Prostate gland (tissue), 2 donors: Measurements from ENCODE around the gene ROR1. TPM values are rescaled to one million over a fixed set of nuclear protein-coding genes. Genes with fewer than 3 reads are reported as not detected.

Experiments used
- DNase-seq: peaks from one replicate; pipeline ENCODE4 v3.0.0-alpha.2; 2019; ENCODE audit warnings: low spot score
- H3K27ac ChIP-seq, 2 donors: fragments of 200-600 bp; sonication (generic); 2 replicates each; pipeline ENCODE4 v1.5.1; 2017 to 2019
- H3K27me3 ChIP-seq: fragments of 200-600 bp; sonication (generic); replicated peaks from 2 replicates; pipeline ENCODE4 v1.5.1; 2019; ENCODE audit not compliant: insufficient read depth
- H3K36me3 ChIP-seq, 2 donors: fragments of 200-600 bp; sonication (generic); 1 replicate in 1 of 2; 2 replicates in 1 of 2; pipeline versions ENCODE4 v1.5.1 to v1.8.1; 2017 to 2019
- H3K4me1 ChIP-seq: fragments of 200-600 bp; sonication (generic); replicated peaks from 2 replicates; pipeline ENCODE4 v1.5.1; 2019
- H3K4me3 ChIP-seq, 2 donors: fragments of 200-600 bp; sonication (generic); 2 replicates each; pipeline ENCODE4 v1.5.1; 2017 to 2019
- H3K9me3 ChIP-seq: fragments of 200-600 bp; sonication (generic); 2 replicates; pipeline ENCODE4 v1.5.1; 2017
- POLR2A ChIP-seq: fragments of 450-650 bp; IDR thresholded peaks from one replicate; pipeline ENCODE4 v1.6.1; 2016; ENCODE audit warnings: antibody characterized with exemption, mild to moderate bottlenecking
- POLR2AphosphoS5 ChIP-seq: sonication (generic); formaldehyde crosslinking; IDR thresholded peaks from one replicate; pipeline ENCODE4 v1.6.1; 2017; ENCODE audit warnings: antibody characterized with exemption
- WGBS: methylation state at CpG from one replicate; pipeline ENCODE4 v1.1.5; 2018; 5-methylcytosine and 5-hydroxymethylcytosine counted together
- intact Hi-C: fragments of 100-400 bp; cut with DNase I; formaldehyde crosslinking; loops from one replicate; pipeline ENCODE4 v1.14.2; 2022
- total RNA-seq, 2 donors: library from RNA; depleted of rRNA; stranded (reverse); fragments of >200 nt; gene quantifications; one replicate each; pipeline ENCODE4 v1.1.0, GENCODE V29; 2016
- TF ChIP-seq, protein P1 (sequence below), 4 experiments: fragments of 200-600 bp in 2 of 4; fragments of 450-650 bp in 2 of 4; sonication (generic) in 2 of 4; IDR thresholded peaks; 1 replicate in 3 of 4; 2 replicates in 1 of 4; pipeline ENCODE4 v1.5.1; 2016 to 2019; ENCODE audit warnings: antibody characterized with exemption in 4 of 4, mild to moderate bottlenecking in 2 of 4, moderate library complexity in 2 of 4

Gene ROR1
- total RNA-seq, 2 donors from 2014 or later = 7.3 to 11.1 TPM

DNA sequence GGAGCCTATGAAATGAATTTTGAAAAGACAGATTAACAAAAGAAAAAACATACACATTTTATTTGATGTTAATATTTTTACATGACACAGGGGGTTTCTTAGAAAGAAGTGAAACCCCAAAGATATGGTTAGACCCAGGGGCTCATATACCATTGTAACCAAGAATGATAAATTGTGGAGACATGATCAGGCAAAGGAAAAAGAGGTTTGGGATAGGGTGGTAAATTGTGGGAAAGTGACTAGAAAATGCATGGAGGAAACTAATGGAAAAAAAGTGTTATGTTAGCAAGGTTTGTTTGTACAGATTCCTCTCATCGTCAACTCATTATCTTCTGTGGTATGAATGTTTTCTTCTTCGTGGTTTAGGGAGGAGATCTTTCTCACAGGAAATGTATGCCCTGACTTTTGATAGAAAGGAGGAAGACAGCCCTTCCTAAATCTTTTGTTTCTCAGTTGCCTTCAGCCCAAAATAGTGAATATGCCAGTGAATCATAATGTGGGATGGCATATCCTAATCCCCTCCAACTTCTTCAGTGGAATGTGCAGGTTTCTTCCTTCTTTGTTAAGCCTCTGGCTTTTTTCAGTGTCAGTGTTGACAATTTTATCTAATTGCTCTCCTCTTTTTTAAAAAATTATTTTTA is 289.2 kb downstream of the ROR1 start:
- no peak overlapping the region for H3K27ac ChIP-seq
- no peak for DNase-seq
- H3K27me3 ChIP-seq = no peaks in the 10 kb centered on the region
- H3K4me3 ChIP-seq = no peak overlapping the region
- intact Hi-C loops = no loop called here
- no peaks in the 10 kb centered on the region for H3K36me3 ChIP-seq
- TF ChIP-seq POLR2AphosphoS5 (no peak), POLR2A (no peak)
- TF ChIP-seq, protein P1, sequence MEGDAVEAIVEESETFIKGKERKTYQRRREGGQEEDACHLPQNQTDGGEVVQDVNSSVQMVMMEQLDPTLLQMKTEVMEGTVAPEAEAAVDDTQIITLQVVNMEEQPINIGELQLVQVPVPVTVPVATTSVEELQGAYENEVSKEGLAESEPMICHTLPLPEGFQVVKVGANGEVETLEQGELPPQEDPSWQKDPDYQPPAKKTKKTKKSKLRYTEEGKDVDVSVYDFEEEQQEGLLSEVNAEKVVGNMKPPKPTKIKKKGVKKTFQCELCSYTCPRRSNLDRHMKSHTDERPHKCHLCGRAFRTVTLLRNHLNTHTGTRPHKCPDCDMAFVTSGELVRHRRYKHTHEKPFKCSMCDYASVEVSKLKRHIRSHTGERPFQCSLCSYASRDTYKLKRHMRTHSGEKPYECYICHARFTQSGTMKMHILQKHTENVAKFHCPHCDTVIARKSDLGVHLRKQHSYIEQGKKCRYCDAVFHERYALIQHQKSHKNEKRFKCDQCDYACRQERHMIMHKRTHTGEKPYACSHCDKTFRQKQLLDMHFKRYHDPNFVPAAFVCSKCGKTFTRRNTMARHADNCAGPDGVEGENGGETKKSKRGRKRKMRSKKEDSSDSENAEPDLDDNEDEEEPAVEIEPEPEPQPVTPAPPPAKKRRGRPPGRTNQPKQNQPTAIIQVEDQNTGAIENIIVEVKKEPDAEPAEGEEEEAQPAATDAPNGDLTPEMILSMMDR (IDR thresholded peaks at IDR 0.05) = no peak
- no peaks in the 10 kb centered on the region for H3K9me3 ChIP-seq
- no peaks in the 10 kb centered on the region for H3K4me1 ChIP-seq
- 72% methylated on average over 2 of the region's 2 CpGs for WGBS

DNA sequence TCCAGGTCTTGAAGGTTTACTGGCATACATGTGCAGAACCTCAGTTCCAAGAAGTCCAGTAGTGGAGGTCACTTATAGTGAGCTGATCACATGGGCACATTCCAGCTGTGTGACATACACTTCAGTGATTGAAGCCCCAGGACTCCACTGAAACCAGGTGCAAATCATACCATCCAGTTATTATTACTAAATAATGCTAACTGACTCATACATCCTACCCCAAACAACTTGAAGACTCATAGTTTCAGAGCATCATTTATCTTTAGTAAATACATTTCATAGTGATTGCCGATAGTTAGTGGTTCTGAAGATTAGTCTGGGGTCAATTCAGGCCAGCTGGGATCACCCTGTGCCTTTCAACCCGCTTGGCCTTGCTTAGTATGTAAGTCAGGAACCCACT is 291.8 kb downstream of the ROR1 start:
- Histone ChIP-seq H3K4me1 (no peaks in the 10 kb centered on the region), H3K27me3 (no peaks in the 10 kb centered on the region), H3K4me3 (no peak overlapping the region), H3K9me3 (no peaks in the 10 kb centered on the region), H3K27ac (no peak overlapping the region), H3K36me3 (no peaks in the 10 kb centered on the region)
- 98% methylated on average over 2 of the region's 2 CpGs for WGBS
- DNase-seq = no peak
- no peak for TF ChIP-seq POLR2AphosphoS5
- no peak for TF ChIP-seq POLR2A
- intact Hi-C loops = no loop called here

DNA sequence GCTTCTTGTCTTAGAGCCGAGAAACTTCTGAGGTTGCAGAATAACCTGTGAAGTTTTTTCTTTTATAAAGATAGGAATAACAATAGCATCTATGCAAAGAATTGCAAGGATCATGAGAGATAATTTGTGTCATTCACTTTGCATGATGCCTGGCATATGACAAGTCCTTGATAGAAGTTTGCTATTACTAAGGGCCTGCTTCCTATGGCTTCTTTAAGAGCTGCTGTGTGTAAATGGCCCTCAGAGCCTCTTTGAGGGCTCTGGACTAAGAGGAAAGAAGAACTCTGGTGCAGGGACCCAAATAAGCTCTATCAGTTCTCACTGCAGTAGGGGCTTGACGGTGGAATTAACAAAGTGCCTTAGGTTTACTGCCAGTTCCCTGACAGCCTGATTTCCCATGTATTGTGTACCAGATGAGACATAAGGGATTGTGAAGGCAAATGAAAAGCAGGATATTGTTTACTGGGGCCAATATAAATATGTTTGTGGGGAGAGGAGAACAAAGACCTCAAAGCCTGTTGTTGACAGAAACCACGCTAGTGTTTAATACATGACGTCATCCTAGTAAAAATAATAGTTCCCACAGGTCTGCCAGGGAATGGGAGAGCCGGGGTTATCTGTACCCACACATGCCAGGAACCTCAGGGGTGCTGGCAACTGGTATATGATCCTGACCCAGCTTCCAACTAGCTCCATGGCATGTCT is 298.4 kb downstream of the ROR1 start:
- peak; percentile 7 for DNase-seq
- H3K27me3 ChIP-seq = no peaks in the 10 kb centered on the region
- H3K9me3 ChIP-seq = no peaks in the 10 kb centered on the region
- H3K36me3 ChIP-seq = no peaks in the 10 kb centered on the region
- peak; percentile 35 for TF ChIP-seq POLR2AphosphoS5
- TF ChIP-seq POLR2A = no peak
- H3K4me3 ChIP-seq = no peak overlapping the region
- peak overlapping the region in 1 of 2 donors; percentile 10 for H3K27ac ChIP-seq
- 24% methylated on average over 5 of the region's 5 CpGs for WGBS
- intact Hi-C loops = no loop called here
- H3K4me1 ChIP-seq = no peaks in the 10 kb centered on the region

DNA sequence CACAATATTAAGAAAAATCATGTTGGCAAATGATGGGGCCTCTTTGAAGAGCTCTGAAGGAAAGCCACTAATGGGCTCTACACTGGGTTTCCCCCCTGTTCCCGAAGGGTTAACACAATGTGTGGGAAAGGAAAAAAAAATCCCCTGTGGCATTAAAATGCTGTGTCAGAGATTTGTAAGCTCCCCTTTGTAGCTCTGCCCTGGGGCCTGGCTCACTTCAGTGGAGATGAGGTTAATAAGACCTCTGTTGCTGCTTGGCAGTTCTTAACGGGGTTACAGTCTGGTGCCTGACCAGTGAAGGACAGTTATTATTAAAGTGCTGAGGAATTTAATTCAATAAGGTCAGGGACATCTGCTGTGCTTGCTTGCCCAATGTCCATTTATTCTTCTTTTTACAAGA is 299.9 kb downstream of the ROR1 start:
- no peaks in the 10 kb centered on the region for H3K4me1 ChIP-seq
- no peaks in the 10 kb centered on the region for H3K36me3 ChIP-seq
- no peaks in the 10 kb centered on the region for H3K27me3 ChIP-seq
- no peaks in the 10 kb centered on the region for H3K9me3 ChIP-seq
- WGBS = 36% methylated on average over 2 of the region's 2 CpGs
- intact Hi-C loops = no loop called here
- no peak for DNase-seq
- H3K27ac ChIP-seq = no peak overlapping the region
- H3K4me3 ChIP-seq = no peak overlapping the region
- TF ChIP-seq POLR2A (no peak), POLR2AphosphoS5 (no peak)
- TF ChIP-seq, protein P1 (IDR thresholded peaks at IDR 0.05) = no peak

DNA sequence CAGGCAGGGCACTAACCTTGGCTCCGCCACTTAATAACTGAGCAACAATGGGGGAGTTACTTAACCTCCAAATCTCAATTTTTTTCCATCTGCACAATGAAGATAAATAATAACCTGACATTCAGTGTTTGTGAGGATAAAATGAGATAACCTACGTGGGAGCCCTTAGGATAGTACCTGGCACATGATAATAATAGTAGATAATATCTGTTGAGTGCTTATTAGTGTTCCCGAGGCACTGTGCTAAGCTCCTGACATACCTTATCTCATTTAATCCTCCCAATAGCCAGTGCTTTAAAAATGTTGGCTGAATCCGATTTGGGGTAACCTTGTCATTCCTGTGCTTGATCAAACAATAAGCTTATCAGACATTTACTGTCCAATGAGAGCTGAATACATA is 300.9 kb downstream of the ROR1 start:
- Histone ChIP-seq H3K27ac (no peak overlapping the region), H3K4me3 (no peak overlapping the region), H3K36me3 (no peaks in the 10 kb centered on the region), H3K27me3 (no peaks in the 10 kb centered on the region), H3K9me3 (no peaks in the 10 kb centered on the region), H3K4me1 (no peaks in the 10 kb centered on the region)
- intact Hi-C loops = no loop called here
- DNase-seq = no peak
- WGBS = 72% methylated on average over 4 of the region's 4 CpGs
- TF ChIP-seq POLR2A (no peak), POLR2AphosphoS5 (no peak)
- TF ChIP-seq, protein P1 (IDR thresholded peaks at IDR 0.05) = no peak
